IPS-18a (cell line): ENCODE results near the gene SDC1.

Experiments
- H3K27ac ChIP-seq: one replicate; pipeline ENCODE4 v1.5.1; 2013; ENCODE audit warnings: low read length
- H3K27me3 ChIP-seq: one replicate; pipeline ENCODE4 v1.6.1; 2013; ENCODE audit warnings: mild to moderate bottlenecking, low read length; ENCODE audit not compliant: control insufficient read depth, insufficient read depth
- H3K36me3 ChIP-seq: one replicate; pipeline ENCODE4 v1.6.1; 2013; ENCODE audit warnings: low read depth, low read length; ENCODE audit not compliant: control insufficient read depth
- H3K4me1 ChIP-seq: one replicate; pipeline ENCODE4 v1.6.1; 2013; ENCODE audit warnings: low read depth, low read length; ENCODE audit not compliant: control insufficient read depth
- H3K4me3 ChIP-seq: one replicate; pipeline ENCODE4 v1.5.1; 2013; ENCODE audit warnings: low read length
- H3K9ac ChIP-seq: one replicate; pipeline ENCODE4 v1.6.1; 2013; ENCODE audit warnings: mild to moderate bottlenecking, low read length, moderate library complexity
- H3K9me3 ChIP-seq: one replicate; pipeline ENCODE4 v1.6.1; 2013; ENCODE audit warnings: low read depth, low read length; ENCODE audit not compliant: control insufficient read depth

SDC1 gene

GRCh38 chr2:20168727-20169696, 55.9 kb downstream of the SDC1 start:
- Histone ChIP-seq H3K4me3 (no peak overlapping the region), H3K27ac (no peak overlapping the region), H3K27me3 (no peaks in the 10 kb centered on the region), H3K9ac (no peak overlapping the region), H3K9me3 (no peaks in the 10 kb centered on the region), H3K4me1 (peaks cover 12% of the 10 kb centered on the region), H3K36me3 (no peaks in the 10 kb centered on the region)

- Histone ChIP-seq H3K4me1 (peaks cover 12% of the 10 kb centered on the region), H3K4me3 (no peak overlapping the region), H3K27ac (no peak overlapping the region), H3K9ac (no peak overlapping the region), H3K36me3 (no peaks in the 10 kb centered on the region), H3K9me3 (no peaks in the 10 kb centered on the region), H3K27me3 (no peaks in the 10 kb centered on the region)
These were observed 56.7 kb downstream of the SDC1 start for GRCh38 chr2:20168048-20168726.

GRCh38 chr2:20167356-20167755, 57.6 kb downstream of the SDC1 start:
- Histone ChIP-seq H3K27me3 (no peaks in the 10 kb centered on the region), H3K9me3 (no peaks in the 10 kb centered on the region), H3K4me3 (no peak overlapping the region), H3K27ac (no peak overlapping the region), H3K4me1 (peaks cover 12% of the 10 kb centered on the region), H3K36me3 (no peaks in the 10 kb centered on the region), H3K9ac (no peak overlapping the region)

DNA sequence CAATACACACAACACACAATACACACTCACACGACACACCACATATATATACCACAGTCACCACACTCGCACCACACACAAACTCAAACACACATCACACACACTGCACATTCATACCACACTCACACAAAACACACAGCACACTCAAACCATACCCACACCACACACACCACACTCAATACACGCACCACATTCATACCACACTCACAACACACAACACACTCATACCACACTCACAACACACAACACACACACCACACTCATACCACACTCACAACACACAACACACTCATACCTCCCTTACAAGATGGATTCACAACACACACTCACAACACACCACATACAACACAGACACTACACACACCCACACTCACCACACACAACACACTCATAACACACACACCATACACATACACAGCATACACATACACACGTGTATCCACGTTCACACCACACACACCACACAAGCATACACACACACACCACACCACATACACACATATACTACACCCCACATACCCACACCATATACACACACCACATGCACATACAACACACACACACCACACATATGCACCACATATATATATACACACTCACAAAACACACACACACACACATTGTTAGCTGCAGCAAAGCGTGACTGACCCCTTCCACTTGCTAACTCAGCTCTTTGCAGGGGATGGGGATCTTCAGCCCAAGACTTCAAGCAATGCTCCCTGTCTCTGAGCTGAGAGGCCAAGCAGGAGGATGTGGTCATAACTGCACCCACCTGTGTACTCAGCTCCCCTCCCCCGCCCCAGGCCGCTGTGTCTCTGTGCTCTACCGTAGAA, 59.0 kb downstream of the SDC1 start:
- Histone ChIP-seq H3K27me3 (no peaks in the 10 kb centered on the region), H3K9ac (no peak overlapping the region), H3K4me1 (peaks cover 9% of the 10 kb centered on the region), H3K27ac (no peak overlapping the region), H3K9me3 (no peaks in the 10 kb centered on the region), H3K36me3 (no peaks in the 10 kb centered on the region), H3K4me3 (no peak overlapping the region)

DNA sequence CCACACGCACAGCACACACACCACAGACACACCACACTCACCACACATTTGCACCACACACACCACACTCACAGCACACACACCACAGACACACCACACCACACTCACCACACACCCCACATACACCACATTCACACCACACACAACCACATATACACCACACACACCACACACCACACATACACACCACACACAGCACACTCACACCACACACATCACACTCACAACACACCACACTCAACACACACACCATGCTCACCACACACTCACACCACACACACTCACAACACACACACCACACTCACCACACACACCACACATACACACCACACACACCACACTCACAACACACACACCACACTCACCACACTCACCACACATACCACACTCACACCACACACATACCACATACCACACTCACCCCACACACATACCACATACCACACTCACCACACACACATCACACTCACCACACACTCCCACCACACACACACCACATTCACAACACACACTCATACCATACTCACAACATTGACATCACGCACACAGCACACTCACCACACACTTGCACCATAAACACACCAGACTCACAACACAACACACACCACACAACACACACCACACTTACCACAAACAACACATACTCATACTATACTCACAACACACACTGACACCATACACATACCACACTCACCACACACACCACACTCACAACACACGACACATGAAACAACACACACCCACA, 60.0 kb downstream of the SDC1 start:
- no peak overlapping the region for H3K27ac ChIP-seq

GRCh38 chr2:20164061-20164733, 60.7 kb downstream of the SDC1 start:
- Histone ChIP-seq H3K4me1 (peaks cover 9% of the 10 kb centered on the region), H3K9ac (no peak overlapping the region), H3K4me3 (no peak overlapping the region), H3K27me3 (no peaks in the 10 kb centered on the region), H3K27ac (no peak overlapping the region), H3K36me3 (no peaks in the 10 kb centered on the region), H3K9me3 (no peaks in the 10 kb centered on the region)

More for the DNA sequence above, 60.0 kb downstream of the SDC1 start:
- H3K9ac ChIP-seq, result no peak overlapping the region
- H3K4me1 ChIP-seq, result peaks cover 9% of the 10 kb centered on the region
- H3K27me3 ChIP-seq, result no peaks in the 10 kb centered on the region
- H3K4me3 ChIP-seq, result no peak overlapping the region
- no peaks in the 10 kb centered on the region for H3K36me3 ChIP-seq
- H3K9me3 ChIP-seq, result no peaks in the 10 kb centered on the region

DNA sequence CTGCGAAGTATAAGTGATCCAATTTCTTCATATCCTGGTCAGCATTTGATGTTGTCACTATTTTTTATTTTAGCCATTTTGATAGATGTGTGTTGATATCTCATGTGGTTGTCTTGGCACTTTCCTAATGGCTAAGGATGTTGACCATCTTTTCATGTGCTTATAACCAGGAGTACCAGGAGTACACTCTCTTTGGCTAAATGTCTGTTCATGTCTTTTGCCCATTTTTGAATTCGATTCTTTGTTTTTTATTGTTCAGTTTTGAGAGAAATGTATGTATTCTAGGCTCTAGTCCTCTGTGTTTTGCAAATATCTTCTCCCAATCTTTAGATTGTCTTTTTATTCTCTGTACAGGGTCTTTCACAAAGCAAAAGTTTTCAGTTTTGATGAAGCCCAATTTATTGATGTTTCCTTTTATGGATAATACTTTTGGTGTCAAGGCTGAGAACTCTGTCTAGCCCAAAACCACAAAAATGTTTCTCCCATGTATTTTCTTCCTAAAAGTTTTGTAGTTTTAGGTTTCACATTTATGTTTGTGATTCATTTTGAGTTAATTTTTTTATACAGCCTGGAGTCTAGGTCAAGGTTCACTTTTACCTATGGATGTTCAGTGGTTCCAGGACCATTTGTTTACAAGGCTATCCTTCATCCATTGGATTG, 65.4 kb downstream of the SDC1 start:
- Histone ChIP-seq H3K9me3 (no peaks in the 10 kb centered on the region), H3K4me3 (no peak overlapping the region), H3K4me1 (peaks cover 3% of the 10 kb centered on the region), H3K27me3 (no peaks in the 10 kb centered on the region), H3K27ac (no peak overlapping the region), H3K9ac (no peak overlapping the region), H3K36me3 (no peaks in the 10 kb centered on the region)

GRCh38 chr2:20157193-20157891, 67.6 kb downstream of the SDC1 start:
- Histone ChIP-seq H3K9me3 (no peaks in the 10 kb centered on the region), H3K27ac (no peak overlapping the region), H3K36me3 (no peaks in the 10 kb centered on the region), H3K9ac (no peak overlapping the region), H3K4me3 (no peak overlapping the region), H3K27me3 (no peaks in the 10 kb centered on the region), H3K4me1 (no peaks in the 10 kb centered on the region)

DNA sequence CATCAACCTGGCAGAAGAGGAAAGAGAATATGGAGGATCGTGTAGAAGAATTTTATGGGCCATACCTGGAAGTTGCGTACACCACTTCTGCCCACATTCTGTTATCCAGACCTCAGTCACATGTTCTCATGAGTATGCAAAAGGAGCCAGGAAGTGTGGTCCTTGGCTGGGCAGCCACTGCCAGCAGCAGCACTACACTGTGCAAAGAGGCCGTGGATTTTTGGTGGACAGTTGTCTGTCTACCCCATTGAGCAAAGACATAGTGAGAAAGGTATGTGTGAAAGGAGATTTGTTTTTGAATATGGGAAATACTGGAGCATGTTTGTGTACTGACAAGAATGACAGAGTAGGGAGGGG, 68.1 kb downstream of the SDC1 start:
- Histone ChIP-seq H3K4me1 (no peaks in the 10 kb centered on the region), H3K9me3 (no peaks in the 10 kb centered on the region), H3K9ac (no peak overlapping the region), H3K4me3 (no peak overlapping the region), H3K27me3 (no peaks in the 10 kb centered on the region), H3K27ac (no peak overlapping the region), H3K36me3 (no peaks in the 10 kb centered on the region)
